ENCODE data around the gene SOHLH2. TPM values are rescaled to one million over a fixed set of nuclear protein-coding genes. Genes with fewer than 3 reads are reported as not detected.

SOHLH2 gene
- total and polyA plus RNA-seq, 2 of the 4 experiments (the other 2 are of a cell fraction): 0.17 to 0.18 TPM

- Histone ChIP-seq H3K4me3 (ENCODE audit: insufficient read depth, low read depth, low read length) (no peak overlapping the region), H2AFZ (replicated peaks; ENCODE audit: low read length, poor library complexity) (no peak overlapping the region), H3K23ac (ENCODE audit: low read depth, low read length) (no peak overlapping the region), H2AK5ac (ENCODE audit: low read depth, low read length) (no peak overlapping the region), H3K4ac (ENCODE audit: low read depth, low read length) (no peak overlapping the region), H3K79me1 (ENCODE audit: low read depth in 1 of 2, low read length in 2 of 2) (no peaks in the 10 kb centered on the region), H2BK15ac (ENCODE audit: low read depth, low read length) (no peak overlapping the region), H3K56ac (ENCODE audit: extremely low read depth, insufficient read depth, low read length) (no peak overlapping the region), H3K9ac (ENCODE audit: low read depth, low read length) (no peak overlapping the region), H3K36me3 (ENCODE audit: control insufficient read depth, insufficient read depth, low read length) (no peaks in the 10 kb centered on the region), H4K8ac (ENCODE audit: low read depth in 2 of 2, low read length in 2 of 2) (no peak overlapping the region), H3K18ac (ENCODE audit: low read depth, low read length) (no peak overlapping the region), H2AK9ac (replicated peaks; ENCODE audit: low read depth, low read length, poor library complexity) (no peak overlapping the region), H2BK120ac (ENCODE audit: low read depth, low read length) (no peak overlapping the region), H4K5ac (ENCODE audit: low read depth, low read length) (no peak overlapping the region), H2BK20ac (ENCODE audit: low read depth, low read length) (no peak overlapping the region), H3K4me2 (ENCODE audit: low read depth, low read length) (no peak overlapping the region), H3K9me1 (ENCODE audit: insufficient read depth, low read length) (peaks cover 3% of the 10 kb centered on the region; the same call in 1 of the 2 replicates), H4K20me1 (ENCODE audit: insufficient read depth, low read length) (no peaks in the 10 kb centered on the region), H3K27me3 (ENCODE audit: control insufficient read depth, insufficient read depth, low read length) (no peaks in the 10 kb centered on the region; the same call in 1 of the 2 replicates), H3K27ac (ENCODE audit: insufficient read depth, low read length) (no peak overlapping the region), H3K14ac (replicated peaks; ENCODE audit: low read depth, low read length) (no peak overlapping the region), H2BK5ac (ENCODE audit: low read depth, low read length, poor library complexity, severe bottlenecking) (no peak overlapping the region), H3K9me3 (ENCODE audit: control insufficient read depth, insufficient read depth, low read length) (no peaks in the 10 kb centered on the region), H4K91ac (ENCODE audit: insufficient read depth, low read depth, low read length) (no peak overlapping the region), H3K4me1 (ENCODE audit: control insufficient read depth, insufficient read depth, low read length) (peaks cover 2% of the 10 kb centered on the region; the same call in 1 of the 2 replicates)
- no peak for DNase-seq
- intact Hi-C loops (cut with micrococcal nuclease): no loop called here
- POLR2A ChIA-PET (ENCODE audit: unreplicated experiment): no interaction called here
- dilution Hi-C loops (cut with HindIII; ENCODE audit: low sequenced_read_pairs, unreplicated experiment): no loop called here
- in situ Hi-C loops (cut with MboI; ENCODE audit: low sequenced_read_pairs): no loop called here
- no peak for ATAC-seq (ENCODE audit: low read depth)
- CTCF ChIA-PET: interaction anchor here (0.6 kb wide), 1 partner anchor 95 kb away, joined by 3 read pairs; no protein-coding TSS in a partner anchor
- WGBS, 2 experiments (ENCODE audit: extremely low coverage in 2 of 2, insufficient read length in 1 of 2): 88% methylated on average over 1 of the region's 6 CpGs; no CpG with 5 or more reads in 1 of the 2 experiments
- no TSS peak for BruUV-seq (replicated peaks)
- TF ChIP-seq NFE2L2 (IDR thresholded peaks at IDR 0.05; ENCODE audit: low read depth, low read length) (no peak), USF2 (IDR thresholded peaks at IDR 0.05; ENCODE audit: low read depth, low read length) (no peak), RCOR1 (IDR thresholded peaks at IDR 0.05; ENCODE audit: insufficient replicate concordance, low read length) (no peak), RAD21 (IDR thresholded peaks at IDR 0.05; ENCODE audit: low read length) (no peak), CTCF (conservative IDR thresholded peaks at IDR 0.05; ENCODE audit: low read depth, low read length) (no peak)
Measured at GRCh38 chr13:36163286-36163685, 51.1 kb downstream of the SOHLH2 start.
